PC-3 (cell line): ENCODE measurements around the gene PURA.

ENCODE experiments used
- EZH2phosphoT487 ChIP-seq: fragments of 300-600 bp; sonication (generic); IDR thresholded peaks from 2 replicates; pipeline ENCODE4 v1.6.1; 2018; ENCODE audit warnings: mild to moderate bottlenecking, antibody characterized with exemption, low read length, borderline replicate concordance
- TF ChIP-seq, protein P1 (sequence below): fragments of 300-600 bp; sonication (generic); conservative IDR thresholded peaks from 2 replicates; pipeline ENCODE4 v1.5.1; 2017; ENCODE audit warnings: antibody characterized with exemption, low read depth, mild to moderate bottlenecking, low read length

GRCh38 chr5:140130949-140131733 lies 17.2 kb downstream of the PURA start:
- TF ChIP-seq EZH2phosphoT487 = no peak
- TF ChIP-seq, protein P1, sequence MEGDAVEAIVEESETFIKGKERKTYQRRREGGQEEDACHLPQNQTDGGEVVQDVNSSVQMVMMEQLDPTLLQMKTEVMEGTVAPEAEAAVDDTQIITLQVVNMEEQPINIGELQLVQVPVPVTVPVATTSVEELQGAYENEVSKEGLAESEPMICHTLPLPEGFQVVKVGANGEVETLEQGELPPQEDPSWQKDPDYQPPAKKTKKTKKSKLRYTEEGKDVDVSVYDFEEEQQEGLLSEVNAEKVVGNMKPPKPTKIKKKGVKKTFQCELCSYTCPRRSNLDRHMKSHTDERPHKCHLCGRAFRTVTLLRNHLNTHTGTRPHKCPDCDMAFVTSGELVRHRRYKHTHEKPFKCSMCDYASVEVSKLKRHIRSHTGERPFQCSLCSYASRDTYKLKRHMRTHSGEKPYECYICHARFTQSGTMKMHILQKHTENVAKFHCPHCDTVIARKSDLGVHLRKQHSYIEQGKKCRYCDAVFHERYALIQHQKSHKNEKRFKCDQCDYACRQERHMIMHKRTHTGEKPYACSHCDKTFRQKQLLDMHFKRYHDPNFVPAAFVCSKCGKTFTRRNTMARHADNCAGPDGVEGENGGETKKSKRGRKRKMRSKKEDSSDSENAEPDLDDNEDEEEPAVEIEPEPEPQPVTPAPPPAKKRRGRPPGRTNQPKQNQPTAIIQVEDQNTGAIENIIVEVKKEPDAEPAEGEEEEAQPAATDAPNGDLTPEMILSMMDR = no peak
